PC-9 (cell line): Measurements from ENCODE around the gene CEP55.

Experiments
- EZH2 ChIP-seq: fragments of 200-600 bp; sonication (generic); IDR thresholded peaks from 2 replicates; pipeline ENCODE4 v1.8.0; 2017; ENCODE audit warnings: antibody characterized with exemption, low read depth
- TF ChIP-seq, protein P1 (sequence below): fragments of 200-600 bp; sonication (generic); conservative IDR thresholded peaks from 2 replicates; pipeline ENCODE4 v1.6.1; 2017; ENCODE audit warnings: mixed run types, antibody characterized with exemption, mild to moderate bottlenecking, moderate library complexity

GRCh38 chr10:93463723-93464476 is 32.5 kb upstream of the CEP55 start:
- TF ChIP-seq, protein P1, sequence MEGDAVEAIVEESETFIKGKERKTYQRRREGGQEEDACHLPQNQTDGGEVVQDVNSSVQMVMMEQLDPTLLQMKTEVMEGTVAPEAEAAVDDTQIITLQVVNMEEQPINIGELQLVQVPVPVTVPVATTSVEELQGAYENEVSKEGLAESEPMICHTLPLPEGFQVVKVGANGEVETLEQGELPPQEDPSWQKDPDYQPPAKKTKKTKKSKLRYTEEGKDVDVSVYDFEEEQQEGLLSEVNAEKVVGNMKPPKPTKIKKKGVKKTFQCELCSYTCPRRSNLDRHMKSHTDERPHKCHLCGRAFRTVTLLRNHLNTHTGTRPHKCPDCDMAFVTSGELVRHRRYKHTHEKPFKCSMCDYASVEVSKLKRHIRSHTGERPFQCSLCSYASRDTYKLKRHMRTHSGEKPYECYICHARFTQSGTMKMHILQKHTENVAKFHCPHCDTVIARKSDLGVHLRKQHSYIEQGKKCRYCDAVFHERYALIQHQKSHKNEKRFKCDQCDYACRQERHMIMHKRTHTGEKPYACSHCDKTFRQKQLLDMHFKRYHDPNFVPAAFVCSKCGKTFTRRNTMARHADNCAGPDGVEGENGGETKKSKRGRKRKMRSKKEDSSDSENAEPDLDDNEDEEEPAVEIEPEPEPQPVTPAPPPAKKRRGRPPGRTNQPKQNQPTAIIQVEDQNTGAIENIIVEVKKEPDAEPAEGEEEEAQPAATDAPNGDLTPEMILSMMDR: no peak
- no peak for TF ChIP-seq EZH2
